ENCODE data around the gene TTC39A.
"Not testable (repeated sequence)": the region's sequence is repeated elsewhere in the genome, so short reads cannot be mapped to it uniquely, and the experiment has no call there.

Gene TTC39A

DNA sequence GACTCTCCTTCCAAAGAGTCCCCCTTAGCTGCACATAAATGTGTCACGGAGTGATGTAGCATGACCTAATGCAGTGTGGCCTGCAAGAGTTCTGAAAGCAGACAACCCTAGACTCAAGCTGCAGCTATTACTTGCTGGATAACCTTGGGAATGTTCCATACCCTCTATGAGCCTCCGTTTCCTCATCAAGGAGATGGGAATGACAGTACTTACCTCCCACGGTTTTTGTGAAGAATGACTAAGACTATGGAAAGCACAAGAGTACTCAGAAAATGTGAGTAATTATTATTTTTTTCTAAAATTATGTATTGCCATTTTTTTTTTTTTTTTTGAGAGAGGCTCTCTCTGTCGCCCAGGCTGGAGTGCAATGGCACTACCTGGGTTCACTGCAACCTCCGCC is 3.0 kb downstream of the TTC39A start:
- ChIA-PET CTCF (interaction anchor here (1.0 to 1.4 kb wide), 2 partner anchors 11 to 14 kb away, joined by 4 read pairs; no protein-coding TSS in a partner anchor), POLR2A (no interaction called here)
- H3K27ac ChIP-seq (ENCODE audit: insufficient read depth in 1 of 2, low read depth in 1 of 2, low read length in 2 of 2, poor library complexity in 1 of 2, severe bottlenecking in 2 of 2) = no peak overlapping the region
- 93% methylated on average over 3 of the region's 5 CpGs for WGBS (ENCODE audit: insufficient coverage)
- no peaks in the 10 kb centered on the region for H3K9me3 ChIP-seq (ENCODE audit: control extremely low read depth in 1 of 5, control insufficient read depth in 4 of 5, insufficient read depth in 2 of 5, low read depth in 1 of 5, low read length in 4 of 5)
- peaks cover 0 to 5% (median 2%) of the 10 kb centered on the region in 5 experiments for H3K27me3 ChIP-seq (replicated peaks in 2 of 5; ENCODE audit: control insufficient read depth in 4 of 5, insufficient read depth in 5 of 5, low read length in 4 of 5)
- no peaks in the 10 kb centered on the region for H3K36me3 ChIP-seq (ENCODE audit: control insufficient read depth in 4 of 4, insufficient read depth in 4 of 4, low read length in 3 of 4)
- no peak overlapping the region for H3K4me3 ChIP-seq (ENCODE audit: control insufficient read depth in 1 of 7, extremely low read depth in 1 of 7, insufficient read depth in 4 of 7, low read depth in 2 of 7, low read length in 6 of 7)
- DNase-seq = no peak
- peaks cover 0 to 17% (median 15%) of the 10 kb centered on the region in 4 experiments for H3K4me1 ChIP-seq (ENCODE audit: control extremely low read depth in 1 of 4, control insufficient read depth in 4 of 4, insufficient read depth in 4 of 4, low read length in 3 of 4)

GRCh38 chr1:51326839-51327238 is 3.5 kb downstream of the TTC39A start:
- CTCF ChIA-PET = interaction anchor here (1.0 to 1.4 kb wide), 2 partner anchors 10 to 13 kb away, joined by 4 read pairs; no protein-coding TSS in a partner anchor
- peaks cover 0 to 5% (median 2%) of the 10 kb centered on the region in 5 experiments for H3K27me3 ChIP-seq (replicated peaks in 2 of 5; ENCODE audit: control insufficient read depth in 4 of 5, insufficient read depth in 5 of 5, low read length in 4 of 5)
- H3K27ac ChIP-seq (ENCODE audit: insufficient read depth in 1 of 2, low read depth in 1 of 2, low read length in 2 of 2, poor library complexity in 1 of 2, severe bottlenecking in 2 of 2) = no peak overlapping the region
- no peaks in the 10 kb centered on the region for H3K36me3 ChIP-seq (ENCODE audit: control insufficient read depth in 4 of 4, insufficient read depth in 4 of 4, low read length in 3 of 4)
- WGBS (ENCODE audit: insufficient coverage) = 100% methylated on average over 2 of the region's 8 CpGs
- H3K4me3 ChIP-seq (ENCODE audit: control insufficient read depth in 1 of 7, extremely low read depth in 1 of 7, insufficient read depth in 4 of 7, low read depth in 2 of 7, low read length in 6 of 7) = no peak overlapping the region
- H3K9me3 ChIP-seq (ENCODE audit: control extremely low read depth in 1 of 5, control insufficient read depth in 4 of 5, insufficient read depth in 2 of 5, low read depth in 1 of 5, low read length in 4 of 5) = no peaks in the 10 kb centered on the region
- no peak for DNase-seq
- POLR2A ChIA-PET = no interaction called here
- peaks cover 0 to 17% (median 15%) of the 10 kb centered on the region in 4 experiments for H3K4me1 ChIP-seq (ENCODE audit: control extremely low read depth in 1 of 4, control insufficient read depth in 4 of 4, insufficient read depth in 4 of 4, low read length in 3 of 4)

- DNase-seq = no peak
- Histone ChIP-seq H3K27ac (ENCODE audit: insufficient read depth in 1 of 2, low read depth in 1 of 2, low read length in 2 of 2, poor library complexity in 1 of 2, severe bottlenecking in 2 of 2) (no peak overlapping the region), H3K9me3 (ENCODE audit: control extremely low read depth in 1 of 5, control insufficient read depth in 4 of 5, insufficient read depth in 2 of 5, low read depth in 1 of 5, low read length in 4 of 5) (no peaks in the 10 kb centered on the region), H3K27me3 (replicated peaks in 2 of 5; ENCODE audit: control insufficient read depth in 4 of 5, insufficient read depth in 5 of 5, low read length in 4 of 5) (peaks cover 0 to 5% (median 2%) of the 10 kb centered on the region in 5 experiments), H3K4me1 (ENCODE audit: control extremely low read depth in 1 of 4, control insufficient read depth in 4 of 4, insufficient read depth in 4 of 4, low read length in 3 of 4) (peaks cover 0 to 11% (median 9%) of the 10 kb centered on the region in 4 experiments), H3K4me3 (ENCODE audit: control insufficient read depth in 1 of 7, extremely low read depth in 1 of 7, insufficient read depth in 4 of 7, low read depth in 2 of 7, low read length in 6 of 7) (no peak overlapping the region), H3K36me3 (ENCODE audit: control insufficient read depth in 4 of 4, insufficient read depth in 4 of 4, low read length in 3 of 4) (no peaks in the 10 kb centered on the region)
- POLR2A ChIA-PET = no interaction called here
- 96% methylated on average over 11 of the region's 16 CpGs for WGBS (ENCODE audit: insufficient coverage)
- CTCF ChIA-PET = interaction anchor here (0.6 to 1.4 kb wide), 3 partner anchors 10 to 32 kb away, joined by 3 to 4 read pairs (median 4); no protein-coding TSS in a partner anchor
Measured at GRCh38 chr1:51325878-51326755, 4.2 kb downstream of the TTC39A start.

- H3K9me3 ChIP-seq (ENCODE audit: control extremely low read depth in 1 of 5, control insufficient read depth in 4 of 5, insufficient read depth in 2 of 5, low read depth in 1 of 5, low read length in 4 of 5) = no peaks in the 10 kb centered on the region
- no peaks in the 10 kb centered on the region for H3K36me3 ChIP-seq (ENCODE audit: control insufficient read depth in 4 of 4, insufficient read depth in 4 of 4, low read length in 3 of 4)
- POLR2A ChIA-PET = no interaction called here
- no peak overlapping the region for H3K27ac ChIP-seq (ENCODE audit: insufficient read depth in 1 of 2, low read depth in 1 of 2, low read length in 2 of 2, poor library complexity in 1 of 2, severe bottlenecking in 2 of 2)
- 100% methylated on average over 1 of the region's 1 CpG for WGBS (ENCODE audit: insufficient coverage)
- H3K27me3 ChIP-seq (replicated peaks in 2 of 5; ENCODE audit: control insufficient read depth in 4 of 5, insufficient read depth in 5 of 5, low read length in 4 of 5) = peaks cover 0 to 3% (median 0%) of the 10 kb centered on the region in 5 experiments
- H3K4me3 ChIP-seq (ENCODE audit: control insufficient read depth in 1 of 7, extremely low read depth in 1 of 7, insufficient read depth in 4 of 7, low read depth in 2 of 7, low read length in 6 of 7) = no peak overlapping the region
- no peak for DNase-seq
- CTCF ChIA-PET = no interaction called here
- H3K4me1 ChIP-seq (ENCODE audit: control extremely low read depth in 1 of 4, control insufficient read depth in 4 of 4, insufficient read depth in 4 of 4, low read length in 3 of 4) = peaks cover 0 to 6% (median 2%) of the 10 kb centered on the region in 4 experiments
Measured at GRCh38 chr1:51325391-51325790, 5.0 kb downstream of the TTC39A start.

DNA sequence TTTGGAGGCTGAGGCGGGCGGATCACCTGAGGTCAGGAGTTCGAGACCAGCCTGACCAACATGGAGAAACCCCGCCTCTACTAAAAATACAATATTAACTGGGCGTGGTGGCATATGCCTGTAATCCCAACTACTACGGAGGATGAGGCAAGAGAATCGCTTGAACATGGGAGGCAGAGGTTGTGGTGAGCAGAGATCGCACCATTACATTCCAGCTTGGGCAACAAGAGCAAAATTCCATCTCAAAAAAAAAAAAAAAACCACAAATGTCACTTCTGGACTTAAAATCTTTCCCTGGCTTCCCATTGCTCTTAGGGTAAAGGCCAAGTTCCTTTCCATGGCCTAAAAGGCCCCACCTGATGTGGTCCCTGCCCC is 5.4 kb downstream of the TTC39A start:
- H3K36me3 ChIP-seq (ENCODE audit: control insufficient read depth in 4 of 4, insufficient read depth in 4 of 4, low read length in 3 of 4); H3K27me3 ChIP-seq (replicated peaks in 2 of 5; ENCODE audit: control insufficient read depth in 4 of 5, insufficient read depth in 5 of 5, low read length in 4 of 5); H3K9me3 ChIP-seq (ENCODE audit: control extremely low read depth in 1 of 5, control insufficient read depth in 4 of 5, insufficient read depth in 2 of 5, low read depth in 1 of 5, low read length in 4 of 5); POLR2A ChIA-PET; H3K4me1 ChIP-seq (ENCODE audit: control extremely low read depth in 1 of 4, control insufficient read depth in 4 of 4, insufficient read depth in 4 of 4, low read length in 3 of 4); DNase-seq; H3K27ac ChIP-seq (ENCODE audit: insufficient read depth in 1 of 2, low read depth in 1 of 2, low read length in 2 of 2, poor library complexity in 1 of 2, severe bottlenecking in 2 of 2); H3K4me3 ChIP-seq (ENCODE audit: control insufficient read depth in 1 of 7, extremely low read depth in 1 of 7, insufficient read depth in 4 of 7, low read depth in 2 of 7, low read length in 6 of 7); CTCF ChIA-PET: not testable (repeated sequence)
- 93% methylated on average over 3 of the region's 8 CpGs for WGBS (ENCODE audit: insufficient coverage)

DNA sequence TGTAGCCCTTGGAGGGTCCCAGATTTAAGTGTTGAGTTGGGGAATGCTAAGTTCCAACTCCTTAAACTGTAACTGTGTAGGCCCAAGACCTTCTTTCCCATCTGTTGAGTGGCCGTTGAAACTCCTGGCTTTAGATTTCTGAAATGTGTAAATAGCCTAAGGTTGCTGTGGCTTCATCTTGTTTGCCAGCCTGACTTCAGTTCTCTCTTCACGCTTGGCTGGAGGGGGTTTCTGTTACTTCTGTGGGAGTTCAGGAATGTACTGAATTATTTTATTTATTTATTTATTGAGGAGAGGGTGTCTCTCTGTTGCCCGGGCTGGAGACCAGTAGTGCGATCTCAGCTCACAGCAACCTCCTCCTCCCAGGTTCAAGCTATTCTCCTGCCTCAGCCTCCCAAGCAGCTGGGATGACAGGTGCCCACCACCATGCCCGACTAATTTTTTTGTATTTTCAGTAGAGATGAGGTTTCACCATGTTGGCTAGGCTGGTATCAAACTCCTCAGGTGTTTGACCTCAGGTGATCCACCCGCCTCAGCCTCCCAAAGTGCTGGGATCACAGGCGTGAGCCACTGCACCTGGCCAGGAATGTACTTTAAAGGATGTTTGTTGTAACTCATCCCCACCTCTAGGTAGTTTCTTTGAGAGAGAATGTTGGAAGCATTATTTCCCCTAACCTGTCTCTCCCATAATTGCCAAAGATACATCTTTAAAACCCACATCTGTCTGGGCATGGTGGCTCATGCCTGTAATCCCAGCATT is 5.9 kb downstream of the TTC39A start:
- H3K36me3 ChIP-seq (ENCODE audit: control insufficient read depth in 4 of 4, insufficient read depth in 4 of 4, low read length in 3 of 4) = no peaks in the 10 kb centered on the region
- ChIA-PET POLR2A (no interaction called here), CTCF (no interaction called here)
- H3K27me3 ChIP-seq (replicated peaks in 2 of 5; ENCODE audit: control insufficient read depth in 4 of 5, insufficient read depth in 5 of 5, low read length in 4 of 5) = no peaks in the 10 kb centered on the region
- WGBS (ENCODE audit: insufficient coverage) = 95% methylated on average over 3 of the region's 7 CpGs
- no peaks in the 10 kb centered on the region for H3K9me3 ChIP-seq (ENCODE audit: control extremely low read depth in 1 of 5, control insufficient read depth in 4 of 5, insufficient read depth in 2 of 5, low read depth in 1 of 5, low read length in 4 of 5)
- H3K4me3 ChIP-seq (ENCODE audit: control insufficient read depth in 1 of 7, extremely low read depth in 1 of 7, insufficient read depth in 4 of 7, low read depth in 2 of 7, low read length in 6 of 7) = no peak overlapping the region
- H3K4me1 ChIP-seq (ENCODE audit: control extremely low read depth in 1 of 4, control insufficient read depth in 4 of 4, insufficient read depth in 4 of 4, low read length in 3 of 4) = no peaks in the 10 kb centered on the region
- no peak overlapping the region for H3K27ac ChIP-seq (ENCODE audit: insufficient read depth in 1 of 2, low read depth in 1 of 2, low read length in 2 of 2, poor library complexity in 1 of 2, severe bottlenecking in 2 of 2)
- DNase-seq = no peak

DNA sequence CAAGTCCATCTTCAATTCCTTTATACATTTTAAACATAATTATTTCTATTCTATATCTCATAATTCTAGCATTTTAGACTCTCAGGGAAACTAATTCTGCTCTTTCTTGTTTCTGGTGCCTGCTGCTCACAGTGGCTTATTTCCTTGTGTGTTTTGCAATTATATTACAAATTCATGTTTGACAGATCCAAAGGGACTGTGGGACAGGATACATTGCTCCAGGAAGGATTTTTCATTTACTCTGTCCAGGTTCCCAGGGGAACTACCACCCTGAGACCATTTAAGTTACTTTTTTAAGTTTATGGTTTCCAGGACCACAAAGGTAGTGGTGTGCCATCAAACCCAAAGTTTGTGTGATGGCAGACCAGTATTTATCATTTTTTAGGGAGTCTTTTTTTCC is 6.6 kb downstream of the TTC39A start:
- CTCF ChIA-PET = no interaction called here
- no peaks in the 10 kb centered on the region for H3K4me1 ChIP-seq (ENCODE audit: control extremely low read depth in 1 of 4, control insufficient read depth in 4 of 4, insufficient read depth in 4 of 4, low read length in 3 of 4)

More for the DNA sequence above, 6.6 kb downstream of the TTC39A start:
- POLR2A ChIA-PET = no interaction called here
- Histone ChIP-seq H3K27ac (ENCODE audit: insufficient read depth in 1 of 2, low read depth in 1 of 2, low read length in 2 of 2, poor library complexity in 1 of 2, severe bottlenecking in 2 of 2) (no peak overlapping the region), H3K27me3 (replicated peaks in 2 of 5; ENCODE audit: control insufficient read depth in 4 of 5, insufficient read depth in 5 of 5, low read length in 4 of 5) (no peaks in the 10 kb centered on the region), H3K4me3 (ENCODE audit: control insufficient read depth in 1 of 7, extremely low read depth in 1 of 7, insufficient read depth in 4 of 7, low read depth in 2 of 7, low read length in 6 of 7) (no peak overlapping the region), H3K36me3 (ENCODE audit: control insufficient read depth in 4 of 4, insufficient read depth in 4 of 4, low read length in 3 of 4) (no peaks in the 10 kb centered on the region), H3K9me3 (ENCODE audit: control extremely low read depth in 1 of 5, control insufficient read depth in 4 of 5, insufficient read depth in 2 of 5, low read depth in 1 of 5, low read length in 4 of 5) (no peaks in the 10 kb centered on the region)
- DNase-seq = no peak

Data from common myeloid progenitor, CD34-positive (primary cell).